Measurements from ENCODE around the gene ERBB3.

DNA sequence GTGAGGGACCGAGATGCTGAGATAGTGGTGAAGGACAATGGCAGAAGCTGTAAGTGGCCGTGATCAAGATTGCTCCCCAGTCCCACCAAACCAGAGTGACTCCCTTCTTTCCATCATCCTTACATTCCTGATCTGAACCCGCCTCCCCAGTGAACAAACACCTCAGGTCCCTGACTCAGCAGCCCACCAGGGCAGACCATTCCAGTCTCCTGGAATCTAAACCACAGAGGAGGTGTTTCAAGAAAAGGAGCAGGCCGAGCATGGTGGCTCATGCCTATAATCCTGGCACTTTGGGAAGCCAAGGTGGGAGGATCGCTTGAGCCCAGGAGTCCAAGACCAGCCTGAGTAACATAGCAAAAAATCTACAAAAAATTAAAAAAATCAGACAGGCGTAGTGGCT is 6.6 kb downstream of the ERBB3 start:
- TF ChIP-seq, protein P1, sequence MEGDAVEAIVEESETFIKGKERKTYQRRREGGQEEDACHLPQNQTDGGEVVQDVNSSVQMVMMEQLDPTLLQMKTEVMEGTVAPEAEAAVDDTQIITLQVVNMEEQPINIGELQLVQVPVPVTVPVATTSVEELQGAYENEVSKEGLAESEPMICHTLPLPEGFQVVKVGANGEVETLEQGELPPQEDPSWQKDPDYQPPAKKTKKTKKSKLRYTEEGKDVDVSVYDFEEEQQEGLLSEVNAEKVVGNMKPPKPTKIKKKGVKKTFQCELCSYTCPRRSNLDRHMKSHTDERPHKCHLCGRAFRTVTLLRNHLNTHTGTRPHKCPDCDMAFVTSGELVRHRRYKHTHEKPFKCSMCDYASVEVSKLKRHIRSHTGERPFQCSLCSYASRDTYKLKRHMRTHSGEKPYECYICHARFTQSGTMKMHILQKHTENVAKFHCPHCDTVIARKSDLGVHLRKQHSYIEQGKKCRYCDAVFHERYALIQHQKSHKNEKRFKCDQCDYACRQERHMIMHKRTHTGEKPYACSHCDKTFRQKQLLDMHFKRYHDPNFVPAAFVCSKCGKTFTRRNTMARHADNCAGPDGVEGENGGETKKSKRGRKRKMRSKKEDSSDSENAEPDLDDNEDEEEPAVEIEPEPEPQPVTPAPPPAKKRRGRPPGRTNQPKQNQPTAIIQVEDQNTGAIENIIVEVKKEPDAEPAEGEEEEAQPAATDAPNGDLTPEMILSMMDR (IDR thresholded peaks at IDR 0.05) = no peak
- TF ChIP-seq POLR2AphosphoS5 (IDR thresholded peaks at IDR 0.05) = no peak
